ENCODE measurements around the gene PLXNB3. TPM values are rescaled to one million over a fixed set of nuclear protein-coding genes. Genes with fewer than 3 reads are reported as not detected.

The PLXNB3 gene
- polyA plus RNA-seq, 1 experiment = 5.5 TPM

DNA sequence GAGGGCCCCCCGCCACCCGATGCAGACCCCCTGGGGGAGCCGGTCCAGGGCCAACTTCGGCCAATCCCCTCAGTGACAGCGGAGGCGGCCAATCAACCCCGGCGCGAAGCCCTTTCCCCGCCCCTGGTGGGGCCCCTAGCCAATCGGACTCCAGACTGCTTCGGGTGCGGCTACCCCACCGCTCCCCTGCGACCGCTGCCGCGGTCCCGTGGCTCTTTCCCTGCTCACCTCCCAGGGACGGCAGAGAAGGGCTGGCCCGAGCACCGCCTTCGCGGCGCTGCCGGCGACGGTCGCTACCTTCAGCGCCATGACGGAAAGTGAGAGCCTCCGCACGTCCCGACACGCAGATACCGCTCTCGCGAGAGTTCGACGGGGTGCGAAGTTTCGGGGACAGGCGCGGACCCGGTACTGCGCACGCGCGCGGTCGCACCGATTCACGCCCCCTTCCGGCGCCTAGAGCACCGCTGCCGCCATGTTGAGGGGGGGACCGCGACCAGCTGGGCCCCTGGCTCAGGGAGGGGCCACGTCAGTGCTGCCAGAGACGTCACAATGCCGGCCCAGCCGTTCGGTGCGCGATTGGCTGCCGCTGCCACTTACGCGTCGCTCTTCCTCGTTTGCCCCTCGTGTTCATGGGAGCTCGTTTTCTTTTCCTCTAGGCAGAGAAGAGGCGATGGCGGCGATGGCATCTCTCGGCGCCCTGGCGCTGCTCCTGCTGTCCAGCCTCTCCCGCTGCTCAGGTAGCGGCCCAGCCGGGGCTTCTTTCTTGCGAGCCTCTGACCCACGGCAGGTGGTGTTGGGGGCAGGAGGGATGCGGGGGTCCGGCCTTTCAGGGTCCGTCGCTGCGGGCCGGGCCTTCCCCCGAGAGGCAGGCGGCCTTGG, 30.2 kb downstream of the PLXNB3 start, which contains the start of the genes IDH3G and SSR4:
Gene IDH3G, minus strand, starts transcription at position 358 of the 879 bp plus-strand sequence. Its CDS starts 49 bp downstream, at position 309.
Gene SSR4, plus strand, starts transcription at position 651 of the 879 bp plus-strand sequence. Its CDS starts 20 bp downstream, at position 671.
- no peak for TF ChIP-seq CTCF (IDR thresholded peaks at IDR 0.05; ENCODE audit: low read depth, low read length)
- H3K27me3 ChIP-seq (ENCODE audit: control insufficient read depth, insufficient read depth, low read length) = no peaks in the 10 kb centered on the region
- H3K4me3 ChIP-seq (ENCODE audit: low read depth, low read length) = peak within 1 kb of the TSS; percentile 82
- peak; percentile 88 for DNase-seq (ENCODE audit: low read depth, low spot score)
- peak within 1 kb of the TSS; percentile 92 for H3K27ac ChIP-seq (ENCODE audit: low read depth, low read length)
- ChIA-PET POLR2A (interaction anchor here (0.8 to 1.4 kb wide), 6 partner anchors 8 to 176 kb away, joined by 3 to 6 read pairs (median 4); partner anchors contain the start of genes NAA10 and SRPK3), CTCF (interaction anchor here (1.6 to 1.7 kb wide), 2 partner anchors 129 to 131 kb away, joined by 3 to 5 read pairs; no protein-coding TSS in a partner anchor)
- H3K9me3 ChIP-seq (ENCODE audit: control insufficient read depth, insufficient read depth, low read length) = no peaks in the 10 kb centered on the region; the same call in 1 of the 2 replicates

GRCh38 chrX:153794897-153795816, 31.1 kb downstream of the PLXNB3 start:
- Histone ChIP-seq H3K9me3 (ENCODE audit: control insufficient read depth, insufficient read depth, low read length) (no peaks in the 10 kb centered on the region; the same call in 1 of the 2 replicates), H3K4me3 (ENCODE audit: low read depth, low read length) (peak overlapping the region; percentile 75), H3K27ac (ENCODE audit: low read depth, low read length) (peak overlapping the region; percentile 81), H3K27me3 (ENCODE audit: control insufficient read depth, insufficient read depth, low read length) (no peaks in the 10 kb centered on the region)
- ChIA-PET POLR2A (interaction anchor here (0.8 to 1.4 kb wide), 5 partner anchors 14 to 175 kb away, joined by 4 to 6 read pairs (median 4); partner anchors contain the start of genes NAA10 and SRPK3), CTCF (interaction anchor here (1.7 kb wide), 1 partner anchor 128 kb away, joined by 5 read pairs; no protein-coding TSS in a partner anchor)
- DNase-seq (ENCODE audit: low read depth, low spot score) = no peak
- no peak for TF ChIP-seq CTCF (IDR thresholded peaks at IDR 0.05; ENCODE audit: low read depth, low read length)

DNA sequence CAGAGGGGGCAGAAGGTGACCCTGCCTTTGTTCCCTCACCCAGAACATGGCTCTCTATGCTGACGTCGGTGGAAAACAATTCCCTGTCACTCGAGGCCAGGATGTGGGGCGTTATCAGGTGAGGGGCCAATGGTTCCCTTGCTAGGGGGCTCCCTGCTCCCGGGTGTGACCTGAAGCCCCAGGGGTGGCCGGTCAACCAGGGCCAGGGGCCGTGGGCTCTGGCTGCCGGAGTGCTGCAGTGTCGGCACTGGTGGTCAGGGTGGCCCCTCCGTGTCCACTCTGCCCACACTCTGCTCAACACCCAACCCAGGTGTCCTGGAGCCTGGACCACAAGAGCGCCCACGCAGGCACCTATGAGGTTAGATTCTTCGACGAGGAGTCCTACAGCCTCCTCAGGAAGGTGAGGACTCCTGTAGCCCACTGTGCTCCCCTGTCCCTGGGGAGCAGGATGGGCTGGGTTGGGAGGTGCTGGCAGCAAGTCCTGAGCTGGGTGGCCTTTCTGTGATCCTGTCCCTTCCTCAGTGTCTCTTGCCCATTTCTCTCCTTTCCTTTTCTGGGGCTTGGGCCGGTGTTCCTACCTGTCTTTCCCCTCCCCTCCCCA, 33.5 kb downstream of the PLXNB3 start:
- Histone ChIP-seq H3K9me3 (ENCODE audit: control insufficient read depth, insufficient read depth, low read length) (no peaks in the 10 kb centered on the region; the same call in 1 of the 2 replicates), H3K27ac (ENCODE audit: low read depth, low read length) (no peak overlapping the region), H3K4me3 (ENCODE audit: low read depth, low read length) (no peak overlapping the region), H3K27me3 (ENCODE audit: control insufficient read depth, insufficient read depth, low read length) (no peaks in the 10 kb centered on the region)
- CTCF ChIA-PET = no interaction called here
- no peak for DNase-seq (ENCODE audit: low read depth, low spot score)
- TF ChIP-seq CTCF (IDR thresholded peaks at IDR 0.05; ENCODE audit: low read depth, low read length) = no peak
- POLR2A ChIA-PET = no interaction called here

GRCh38 chrX:153799326-153799725, 35.3 kb downstream of the PLXNB3 start:
- Histone ChIP-seq H3K27me3 (ENCODE audit: control insufficient read depth, insufficient read depth, low read length) (no peaks in the 10 kb centered on the region), H3K9me3 (ENCODE audit: control insufficient read depth, insufficient read depth, low read length) (no peaks in the 10 kb centered on the region; the same call in 1 of the 2 replicates), H3K4me3 (ENCODE audit: low read depth, low read length) (no peak overlapping the region), H3K27ac (ENCODE audit: low read depth, low read length) (no peak overlapping the region)
- no peak for DNase-seq (ENCODE audit: low read depth, low spot score)
- ChIA-PET CTCF (no interaction called here), POLR2A (no interaction called here)
- TF ChIP-seq CTCF (IDR thresholded peaks at IDR 0.05; ENCODE audit: low read depth, low read length) = no peak
